Gastrocnemius medialis (tissue), 4 donors: ENCODE measurements around the gene RAD18.

ENCODE experiments used
- POLR2A ChIP-seq, 2 donors: fragments of 450-650 bp; IDR thresholded peaks; one replicate each; pipeline ENCODE4 v1.6.1; 2017; ENCODE audit warnings: antibody characterized with exemption in 2 of 2, mild to moderate bottlenecking in 2 of 2, moderate library complexity in 2 of 2
- TF ChIP-seq, protein P1 (sequence below), 5 experiments: fragments of 450-650 bp in 3 of 5; fragments of 200-600 bp in 2 of 5; sonication (generic) in 2 of 5; IDR thresholded peaks in 4 of 5; conservative IDR thresholded peaks in 1 of 5; 1 replicate in 4 of 5; 2 replicates in 1 of 5; pipeline ENCODE4 v1.5.1; 2016 to 2019; ENCODE audit warnings: antibody characterized with exemption in 5 of 5, mild to moderate bottlenecking in 3 of 5, moderate library complexity in 3 of 5

DNA sequence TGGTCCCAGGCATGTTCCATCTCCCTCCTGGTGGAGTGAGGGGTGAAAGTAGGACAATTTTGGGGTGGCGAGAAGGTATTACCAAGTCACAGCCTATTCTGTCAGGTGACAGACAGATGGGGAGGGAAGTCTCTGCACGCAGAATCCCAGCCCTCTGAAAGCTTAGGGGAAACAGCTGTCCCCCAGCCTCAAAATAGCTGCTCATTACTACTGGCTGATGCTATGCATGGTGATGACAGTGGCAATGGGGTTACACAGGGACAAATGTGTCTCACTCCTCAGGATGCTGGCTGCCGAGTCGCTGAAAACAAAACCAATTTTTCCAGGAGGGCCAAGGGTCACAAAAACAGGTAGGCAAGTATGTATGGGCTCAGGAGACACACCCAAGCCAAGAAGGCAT is 125.0 kb downstream of the RAD18 start:
- TF ChIP-seq, protein P1, sequence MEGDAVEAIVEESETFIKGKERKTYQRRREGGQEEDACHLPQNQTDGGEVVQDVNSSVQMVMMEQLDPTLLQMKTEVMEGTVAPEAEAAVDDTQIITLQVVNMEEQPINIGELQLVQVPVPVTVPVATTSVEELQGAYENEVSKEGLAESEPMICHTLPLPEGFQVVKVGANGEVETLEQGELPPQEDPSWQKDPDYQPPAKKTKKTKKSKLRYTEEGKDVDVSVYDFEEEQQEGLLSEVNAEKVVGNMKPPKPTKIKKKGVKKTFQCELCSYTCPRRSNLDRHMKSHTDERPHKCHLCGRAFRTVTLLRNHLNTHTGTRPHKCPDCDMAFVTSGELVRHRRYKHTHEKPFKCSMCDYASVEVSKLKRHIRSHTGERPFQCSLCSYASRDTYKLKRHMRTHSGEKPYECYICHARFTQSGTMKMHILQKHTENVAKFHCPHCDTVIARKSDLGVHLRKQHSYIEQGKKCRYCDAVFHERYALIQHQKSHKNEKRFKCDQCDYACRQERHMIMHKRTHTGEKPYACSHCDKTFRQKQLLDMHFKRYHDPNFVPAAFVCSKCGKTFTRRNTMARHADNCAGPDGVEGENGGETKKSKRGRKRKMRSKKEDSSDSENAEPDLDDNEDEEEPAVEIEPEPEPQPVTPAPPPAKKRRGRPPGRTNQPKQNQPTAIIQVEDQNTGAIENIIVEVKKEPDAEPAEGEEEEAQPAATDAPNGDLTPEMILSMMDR (IDR thresholded peaks at IDR 0.05 in 4 of 5, conservative IDR thresholded peaks at IDR 0.05 in 1 of 5): no peak
- no peak for TF ChIP-seq POLR2A (IDR thresholded peaks at IDR 0.05)
